HCT116 (cell line): ENCODE data around the gene GNAS. TPM values are rescaled to one million over a fixed set of nuclear protein-coding genes. Genes with fewer than 3 reads are reported as not detected.

Experiments used
- ATAC-seq: fragments of 200-7000 bp; cut with Tn5 transposase; 2 replicates; pipeline ENCODE4 v1.9.1; 2020; ENCODE audit warnings: mild to moderate bottlenecking, moderate library complexity
- BruUV-seq: library from RNA; stranded (reverse); fragments of 400-500 nt; replicated peaks from 2 replicates; lab custom pipeline; 2021; lab: Mats Ljungman, UMichigan
- CTCF ChIA-PET: fragments of 300-600 bp; sonication (Branson Sonifier 250); formaldehyde crosslinking; loops from one replicate; lab custom pipeline; 2021; ENCODE audit warnings: antibody characterized with exemption; lab: Charles Lee
- POLR2A ChIA-PET: fragments of 300-600, 350-600 bp; sonication (Branson Sonifier 250); formaldehyde crosslinking; loops from one replicate; lab custom pipeline; 2021; ENCODE audit warnings: antibody characterized with exemption; lab: Charles Lee
- RAD21 ChIA-PET, 2 experiments: fragments of 300-600 bp; sonication (Branson Sonifier 250); formaldehyde crosslinking; loops; one replicate each; lab custom pipeline; 2023; ENCODE audit warnings: low total read pairs in 2 of 2; ENCODE audit not compliant: uncharacterized antibody in 2 of 2, unreplicated experiment in 2 of 2, low non-redundant PET in 1 of 2; lab: Charles Lee
- DNase-seq: peaks from one replicate; pipeline ENCODE4 v3.0.0-alpha.2; 2010; ENCODE audit warnings: low read depth, low spot score
- H2AFZ ChIP-seq: fragments of 200-600 bp; shearing (Covaris generic), sonication (generic); 2 replicates; pipeline ENCODE4 v1.6.1; 2017; ENCODE audit warnings: low read depth, mixed run types, mixed read lengths, antibody characterized with exemption, low read length; ENCODE audit not compliant: poor library complexity, severe bottlenecking
- H3K27ac ChIP-seq: 2 replicates; pipeline ENCODE4 v1.5.1; 2012; ENCODE audit warnings: low read depth, low read length
- H3K27me3 ChIP-seq: fragments of 200-600 bp; sonication (generic); 2 replicates; pipeline ENCODE4 v1.6.1; 2016; ENCODE audit warnings: mixed run types, low read length, mixed read lengths; ENCODE audit not compliant: insufficient read depth
- H3K36me3 ChIP-seq, 2 experiments: fragments of 200-500 bp in 1 of 2; fragments of 200-600 bp in 1 of 2; sonication (Bioruptor generic) in 1 of 2; sonication (generic) in 1 of 2; 2 replicates each; pipeline versions ENCODE4 v1.5.1 to v1.6.1; 2014 to 2016; ENCODE audit warnings: low read length in 2 of 2, inconsistent platforms in 1 of 2, mixed read lengths in 1 of 2, mixed run types in 1 of 2; ENCODE audit not compliant: insufficient read depth in 2 of 2, control insufficient read depth in 1 of 2
- H3K4me1 ChIP-seq, 2 experiments: fragments of 200-600 bp in 1 of 2; sonication (generic) in 1 of 2; 2 replicates each; pipeline versions ENCODE4 v1.5.1 to v1.6.1; 2012 to 2017; ENCODE audit warnings: low read length in 2 of 2, inconsistent platforms in 1 of 2, mild to moderate bottlenecking in 1 of 2, mixed read lengths in 1 of 2, mixed run types in 1 of 2, moderate library complexity in 1 of 2; ENCODE audit not compliant: insufficient read depth in 2 of 2, control insufficient read depth in 1 of 2
- H3K4me2 ChIP-seq: fragments of 200-600 bp; sonication (generic); 2 replicates; pipeline ENCODE4 v1.6.1; 2017; ENCODE audit warnings: mixed run types, low read length, mixed read lengths
- H3K4me3 ChIP-seq, 2 experiments: fragments of 200-600 bp in 1 of 2; sonication (generic) in 1 of 2; replicated peaks in 1 of 2; 2 replicates each; pipeline ENCODE4 v1.5.1; 2011 to 2016; ENCODE audit warnings: low read length in 2 of 2, control low read depth in 1 of 2, low read depth in 1 of 2, mild to moderate bottlenecking in 1 of 2, mixed read lengths in 1 of 2, mixed run types in 1 of 2
- H3K79me2 ChIP-seq: fragments of 200-600 bp; sonication (generic); 2 replicates; pipeline ENCODE4 v1.6.1; 2017; ENCODE audit warnings: mild to moderate bottlenecking, mixed run types, low read length, moderate library complexity, mixed read lengths; ENCODE audit not compliant: insufficient read depth
- H3K9ac ChIP-seq: fragments of 200-600 bp; sonication (generic); 2 replicates; pipeline ENCODE4 v1.6.1; 2016; ENCODE audit warnings: low read length, mixed read lengths
- H3K9me2 ChIP-seq: fragments of 200-600 bp; sonication (generic), shearing (Covaris generic); 2 replicates; pipeline ENCODE4 v1.6.1; 2017; ENCODE audit warnings: mixed run types, mild to moderate bottlenecking, moderate library complexity; ENCODE audit not compliant: insufficient read depth
- H3K9me3 ChIP-seq, 2 experiments: fragments of 200-500 bp in 1 of 2; fragments of 200-600 bp in 1 of 2; sonication (Bioruptor generic) in 1 of 2; sonication (generic) in 1 of 2; 2 replicates each; pipeline ENCODE4 v1.6.1; 2014 to 2017; ENCODE audit warnings: low read length in 2 of 2, mixed read lengths in 2 of 2, inconsistent platforms in 1 of 2, low read depth in 1 of 2, mild to moderate bottlenecking in 1 of 2, mixed run types in 1 of 2, moderate library complexity in 1 of 2; ENCODE audit not compliant: control insufficient read depth in 1 of 2, insufficient read depth in 1 of 2
- H4K20me1 ChIP-seq: fragments of 200-600 bp; sonication (generic), shearing (Covaris generic); 2 replicates; pipeline ENCODE4 v1.6.1; 2017; ENCODE audit warnings: mixed run types, mild to moderate bottlenecking, moderate library complexity; ENCODE audit not compliant: insufficient read depth
- CTCF ChIP-seq, 3 experiments: fragments of 200-600 bp in 1 of 3; sonication (generic) in 1 of 3; IDR thresholded peaks in 2 of 3; conservative IDR thresholded peaks in 1 of 3; 2 replicates each; pipeline ENCODE4 v1.5.1; 2012 to 2017; ENCODE audit warnings: low read depth in 2 of 3, low read length in 2 of 3, antibody characterized with exemption in 1 of 3, borderline replicate concordance in 1 of 3, control low read depth in 1 of 3, mild to moderate bottlenecking in 1 of 3, mixed read lengths in 1 of 3, mixed run types in 1 of 3, moderate library complexity in 1 of 3; ENCODE audit not compliant: insufficient read depth in 1 of 3
- JUND ChIP-seq: IDR thresholded peaks from 2 replicates; pipeline ENCODE4 v1.6.1; 2012
- MAX ChIP-seq: IDR thresholded peaks from 2 replicates; pipeline ENCODE4 v1.6.1; 2012
- SRF ChIP-seq: IDR thresholded peaks from 2 replicates; pipeline ENCODE4 v1.6.1; 2012; ENCODE audit warnings: low read depth
- ZFX ChIP-seq: fragments of 450-650 bp; IDR thresholded peaks from 2 replicates; pipeline ENCODE4 v1.6.1; 2017
- intact Hi-C: fragments of 100-400 bp; cut with micrococcal nuclease; formaldehyde crosslinking; loops from 2 replicates; pipeline ENCODE4 v1.10.0; 2022
- total RNA-seq: library from RNA; stranded (reverse); gene quantifications from one replicate; pipeline ENCODE4 v1.2.1, GENCODE V29; 2021; ENCODE audit not compliant: unreplicated experiment
- TF ChIP-seq, protein P1 (sequence below): IDR thresholded peaks from 2 replicates; pipeline ENCODE4 v1.6.1; 2011; ENCODE audit warnings: mild to moderate bottlenecking, low read length, moderate library complexity; ENCODE audit not compliant: insufficient replicate concordance; ENCODE audit errors: extremely low read depth

GNAS gene
- total RNA-seq, 1 experiment from 2014 or later, result 699 TPM

DNA sequence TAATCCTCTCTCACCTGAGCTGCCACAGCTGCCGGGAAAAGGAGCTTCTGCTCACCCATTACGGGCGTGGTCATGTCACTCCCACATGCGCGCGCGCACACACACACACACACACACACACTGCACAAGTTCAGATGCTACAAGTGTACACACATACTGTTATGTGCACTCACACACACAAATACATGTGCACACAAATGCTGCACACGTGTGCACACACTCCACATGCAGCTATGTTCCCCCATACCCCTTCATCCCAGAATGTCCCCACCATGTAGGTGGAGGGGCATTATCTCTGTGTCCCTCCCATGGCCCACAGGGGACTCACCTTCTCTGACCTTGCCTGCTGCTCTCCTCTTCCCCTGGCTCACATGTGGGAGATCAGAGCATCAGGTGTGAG lies 39.1 kb upstream of the GNAS start:
- H3K9me3 ChIP-seq, result no peaks in the 10 kb centered on the region
- ChIA-PET CTCF (no interaction called here), POLR2A (no interaction called here), RAD21 (no interaction called here)
- H2AFZ ChIP-seq, result no peak overlapping the region
- no peaks in the 10 kb centered on the region for H3K9me2 ChIP-seq
- no peak overlapping the region for H3K9ac ChIP-seq
- no peak overlapping the region for H3K4me3 ChIP-seq
- no peaks in the 10 kb centered on the region for H3K27me3 ChIP-seq
- intact Hi-C loops, result no loop called here
- H3K79me2 ChIP-seq, result no peaks in the 10 kb centered on the region
- TF ChIP-seq CTCF (IDR thresholded peaks at IDR 0.05 in 2 of 3, conservative IDR thresholded peaks at IDR 0.05 in 1 of 3; ENCODE audit: borderline replicate concordance in 1 of 3, insufficient read depth in 1 of 3, low read depth in 2 of 3, low read length in 2 of 3), result no peak
- no peak for TF ChIP-seq JUND
- TF ChIP-seq SRF, result no peak
- TF ChIP-seq, protein P1, sequence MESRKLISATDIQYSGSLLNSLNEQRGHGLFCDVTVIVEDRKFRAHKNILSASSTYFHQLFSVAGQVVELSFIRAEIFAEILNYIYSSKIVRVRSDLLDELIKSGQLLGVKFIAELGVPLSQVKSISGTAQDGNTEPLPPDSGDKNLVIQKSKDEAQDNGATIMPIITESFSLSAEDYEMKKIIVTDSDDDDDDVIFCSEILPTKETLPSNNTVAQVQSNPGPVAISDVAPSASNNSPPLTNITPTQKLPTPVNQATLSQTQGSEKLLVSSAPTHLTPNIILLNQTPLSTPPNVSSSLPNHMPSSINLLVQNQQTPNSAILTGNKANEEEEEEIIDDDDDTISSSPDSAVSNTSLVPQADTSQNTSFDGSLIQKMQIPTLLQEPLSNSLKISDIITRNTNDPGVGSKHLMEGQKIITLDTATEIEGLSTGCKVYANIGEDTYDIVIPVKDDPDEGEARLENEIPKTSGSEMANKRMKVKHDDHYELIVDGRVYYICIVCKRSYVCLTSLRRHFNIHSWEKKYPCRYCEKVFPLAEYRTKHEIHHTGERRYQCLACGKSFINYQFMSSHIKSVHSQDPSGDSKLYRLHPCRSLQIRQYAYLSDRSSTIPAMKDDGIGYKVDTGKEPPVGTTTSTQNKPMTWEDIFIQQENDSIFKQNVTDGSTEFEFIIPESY, result no peak
- no peak overlapping the region for H3K4me2 ChIP-seq
- H3K36me3 ChIP-seq, result no peaks in the 10 kb centered on the region
- ATAC-seq (no peak), DNase-seq (no peak)
- no TSS peak for BruUV-seq
- H3K4me1 ChIP-seq, result peaks cover 0 to 5% of the 10 kb centered on the region in 2 experiments; a peak in 1 of 4 replicates
- H4K20me1 ChIP-seq, result no peaks in the 10 kb centered on the region
- no peak overlapping the region for H3K27ac ChIP-seq

- H3K27me3 ChIP-seq, result no peaks in the 10 kb centered on the region
- RAD21 ChIA-PET, result no interaction called here
- CTCF ChIA-PET, result no interaction called here
These were observed 37.1 kb upstream of the GNAS start for GRCh38 chr20:58815448-58815847.

More at GRCh38 chr20:58815448-58815847, 37.1 kb upstream of the GNAS start:
- no peak for DNase-seq
- Histone ChIP-seq H3K4me3 (no peak overlapping the region), H4K20me1 (no peaks in the 10 kb centered on the region), H3K27ac (no peak overlapping the region), H3K36me3 (no peaks in the 10 kb centered on the region), H3K9me2 (no peaks in the 10 kb centered on the region), H3K9me3 (no peaks in the 10 kb centered on the region), H2AFZ (no peak overlapping the region), H3K79me2 (no peaks in the 10 kb centered on the region), H3K9ac (no peak overlapping the region), H3K4me2 (no peak overlapping the region), H3K4me1 (peaks cover 0 to 5% of the 10 kb centered on the region in 2 experiments; a peak in 1 of 4 replicates)
- POLR2A ChIA-PET, result no interaction called here
- BruUV-seq, result no TSS peak
- no peak for ATAC-seq
- TF ChIP-seq CTCF (IDR thresholded peaks at IDR 0.05 in 2 of 3, conservative IDR thresholded peaks at IDR 0.05 in 1 of 3; ENCODE audit: borderline replicate concordance in 1 of 3, insufficient read depth in 1 of 3, low read depth in 2 of 3, low read length in 2 of 3), result no peak
- TF ChIP-seq ZFX, result no peak
- TF ChIP-seq MAX, result no peak
- no peak for TF ChIP-seq SRF
- intact Hi-C loops, result no loop called here
